ENCODE results near the gene NPY2R.

NPY2R gene, protein sequence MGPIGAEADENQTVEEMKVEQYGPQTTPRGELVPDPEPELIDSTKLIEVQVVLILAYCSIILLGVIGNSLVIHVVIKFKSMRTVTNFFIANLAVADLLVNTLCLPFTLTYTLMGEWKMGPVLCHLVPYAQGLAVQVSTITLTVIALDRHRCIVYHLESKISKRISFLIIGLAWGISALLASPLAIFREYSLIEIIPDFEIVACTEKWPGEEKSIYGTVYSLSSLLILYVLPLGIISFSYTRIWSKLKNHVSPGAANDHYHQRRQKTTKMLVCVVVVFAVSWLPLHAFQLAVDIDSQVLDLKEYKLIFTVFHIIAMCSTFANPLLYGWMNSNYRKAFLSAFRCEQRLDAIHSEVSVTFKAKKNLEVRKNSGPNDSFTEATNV

DNA sequence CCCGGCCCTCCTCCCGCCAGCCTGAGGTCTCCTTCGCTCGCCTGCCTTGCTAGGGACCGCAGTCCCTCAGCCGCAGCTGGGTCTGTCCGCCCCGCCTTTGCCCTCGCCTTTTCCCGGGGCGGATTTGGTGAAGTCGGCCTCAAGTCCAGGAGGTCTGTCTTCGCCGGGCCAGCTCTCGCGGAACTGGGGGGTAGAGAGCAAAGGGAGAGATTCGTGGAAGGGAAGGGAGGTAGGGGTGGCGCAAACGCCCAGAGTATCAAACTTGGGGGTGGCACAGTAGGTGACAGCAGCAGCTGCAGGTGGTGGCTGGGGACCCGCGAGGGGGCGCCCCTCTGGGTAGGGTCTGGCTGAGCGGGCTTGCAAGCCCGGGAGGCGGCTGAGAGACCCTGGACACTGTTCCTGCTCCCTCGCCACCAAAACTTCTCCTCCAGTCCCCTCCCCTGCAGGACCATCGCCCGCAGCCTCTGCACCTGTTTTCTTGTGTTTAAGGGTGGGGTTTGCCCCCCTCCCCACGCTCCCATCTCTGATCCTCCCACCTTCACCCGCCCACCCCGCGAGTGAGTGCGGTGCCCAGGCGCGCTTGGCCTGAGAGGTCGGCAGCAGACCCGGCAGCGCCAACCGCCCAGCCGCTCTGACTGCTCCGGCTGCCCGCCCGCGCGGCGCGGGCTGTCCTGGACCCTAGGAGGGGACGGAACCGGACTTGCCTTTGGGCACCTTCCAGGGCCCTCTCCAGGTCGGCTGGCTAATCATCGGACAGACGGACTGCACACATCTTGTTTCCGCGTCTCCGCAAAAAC, at the start of gene NPY2R:
Gene NPY2R, plus strand, starts transcription at position 379 of the 797 bp plus-strand sequence. CDS start 5,304 bp downstream, outside the sequence.
- no peak for DNase-seq

DNA sequence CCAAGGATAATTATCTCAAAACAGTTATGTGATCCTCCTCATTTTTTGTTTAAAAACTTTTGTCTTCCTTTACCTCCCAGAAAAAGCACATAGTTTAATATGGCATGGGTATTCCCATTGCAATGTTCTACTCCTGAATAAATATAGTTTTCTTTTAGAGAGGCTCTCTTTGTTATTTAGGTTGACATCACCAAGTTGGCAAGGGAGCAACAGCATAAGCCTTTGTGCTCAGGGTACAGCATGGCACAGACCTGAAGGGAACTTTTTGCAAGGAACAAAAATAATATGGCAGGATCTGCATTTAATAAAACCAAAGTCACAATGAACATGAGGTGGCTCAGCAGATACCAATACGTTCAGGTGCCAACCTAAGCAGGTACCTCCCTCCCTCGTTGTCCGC, 47.1 kb upstream of the NPY2R start:
- DNase-seq = no peak

DNA sequence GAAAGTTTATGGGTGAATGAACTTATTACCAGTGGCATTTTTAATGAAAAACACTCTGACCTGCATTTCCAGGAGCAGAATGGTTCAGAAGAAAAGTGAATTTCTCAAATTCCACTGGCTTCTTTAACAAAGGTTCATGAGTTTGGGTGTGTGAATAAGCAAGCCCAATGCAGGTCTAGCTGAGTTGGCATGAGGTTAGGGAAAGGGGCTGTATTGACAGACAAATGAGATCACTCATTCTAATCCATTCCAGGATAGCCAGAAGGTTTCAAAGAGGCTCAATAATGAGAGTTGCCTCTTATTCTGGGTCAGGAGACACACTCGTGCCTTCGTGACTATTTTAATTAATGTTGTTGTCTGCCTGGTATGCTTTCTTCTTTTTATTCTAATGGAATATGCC, 43.7 kb upstream of the NPY2R start:
- no peak for DNase-seq

DNA sequence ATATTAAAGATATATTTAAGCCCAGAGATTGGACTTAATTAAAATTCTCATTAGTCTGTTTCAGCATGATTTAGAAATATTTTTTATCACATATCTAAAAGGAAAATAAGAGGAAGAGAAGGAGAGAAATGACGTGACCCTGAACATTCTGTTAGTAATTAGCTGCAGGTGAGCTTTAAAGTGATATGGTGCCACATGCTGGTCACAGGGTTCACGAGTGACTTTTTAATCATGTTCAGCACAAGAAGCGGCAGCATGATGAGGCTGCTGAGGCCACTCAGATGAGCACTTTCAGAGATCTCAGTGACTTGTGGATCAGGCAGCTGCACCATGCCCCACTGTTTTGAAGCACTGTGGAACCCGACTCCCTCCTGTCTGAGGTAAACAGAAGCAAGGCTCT, 37.9 kb upstream of the NPY2R start:
- no peak for DNase-seq

DNA sequence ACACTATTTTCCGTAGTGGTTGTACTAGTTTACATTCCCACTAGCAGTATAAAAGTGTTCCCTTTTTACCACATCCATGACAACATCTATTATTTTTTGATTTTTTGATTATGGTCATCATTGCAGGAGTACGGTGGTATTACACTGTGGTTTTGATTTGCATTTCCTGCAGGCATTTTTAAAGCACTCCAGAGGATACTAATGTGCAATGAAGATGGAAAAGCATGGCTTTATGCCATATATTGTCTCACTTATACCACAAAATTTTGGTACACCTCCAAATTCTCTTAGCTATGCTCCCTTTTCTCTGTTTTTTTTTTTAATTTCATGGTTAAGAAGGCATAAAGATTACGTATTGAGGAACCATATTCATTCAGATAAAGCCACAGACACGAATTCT, 35.1 kb upstream of the NPY2R start:
- DNase-seq = no peak

DNA sequence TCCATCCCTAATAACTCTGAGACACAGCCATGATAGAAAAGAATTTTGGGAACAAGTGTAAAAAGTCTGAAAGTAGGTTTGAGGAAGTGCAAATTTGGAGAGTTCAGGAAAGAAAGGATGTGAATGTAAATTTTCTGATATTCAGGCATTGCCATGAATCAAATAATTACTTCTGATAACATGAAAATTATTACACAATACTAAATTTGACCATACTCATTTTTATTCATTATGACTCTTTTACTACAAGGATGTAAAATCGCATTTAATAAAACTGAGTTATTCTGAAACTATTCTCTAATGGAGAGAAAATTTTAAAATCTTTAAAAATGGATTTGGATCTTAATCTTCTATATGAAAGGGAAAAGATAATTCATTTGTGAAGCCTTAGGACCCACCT, 33.8 kb upstream of the NPY2R start:
- no peak for DNase-seq

DNA sequence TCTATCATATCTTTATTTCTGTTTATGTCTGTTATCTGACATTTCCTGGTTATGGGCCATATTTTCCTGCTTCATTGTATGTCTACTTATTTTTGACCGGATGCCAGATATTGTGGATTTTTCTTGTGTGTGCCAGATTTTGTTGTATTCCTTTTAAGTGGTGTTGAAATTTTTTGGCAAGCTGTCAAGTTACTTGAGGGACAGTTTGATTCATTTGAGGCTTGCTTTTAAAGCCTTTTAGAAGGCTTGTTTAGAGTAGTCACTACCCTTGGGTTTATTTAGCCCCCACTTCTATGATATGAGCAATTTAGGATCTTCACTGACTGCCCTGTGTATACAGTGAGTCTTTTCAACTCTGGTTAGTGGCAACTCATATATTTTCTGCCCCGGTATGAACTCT, 29.2 kb upstream of the NPY2R start:
- no peak for DNase-seq

DNA sequence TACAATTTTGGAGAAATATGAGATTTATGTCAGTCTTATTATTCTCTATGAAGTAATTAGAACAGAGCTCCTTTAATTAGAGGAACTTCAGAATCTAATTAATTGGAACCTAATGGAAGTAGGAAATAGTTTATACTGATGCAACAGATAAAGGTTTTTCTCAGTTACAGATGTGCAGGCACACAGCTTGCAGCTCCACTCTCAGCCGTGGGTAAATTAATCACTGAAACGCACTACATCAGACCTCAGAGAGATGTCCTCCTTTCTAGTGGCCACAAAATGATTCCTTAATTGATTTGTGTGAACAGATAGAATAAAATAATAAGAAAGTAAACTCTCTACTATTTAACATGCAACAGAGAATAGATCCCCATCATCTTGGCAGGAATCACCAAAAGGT, 21.5 kb upstream of the NPY2R start:
- no peak for DNase-seq

DNA sequence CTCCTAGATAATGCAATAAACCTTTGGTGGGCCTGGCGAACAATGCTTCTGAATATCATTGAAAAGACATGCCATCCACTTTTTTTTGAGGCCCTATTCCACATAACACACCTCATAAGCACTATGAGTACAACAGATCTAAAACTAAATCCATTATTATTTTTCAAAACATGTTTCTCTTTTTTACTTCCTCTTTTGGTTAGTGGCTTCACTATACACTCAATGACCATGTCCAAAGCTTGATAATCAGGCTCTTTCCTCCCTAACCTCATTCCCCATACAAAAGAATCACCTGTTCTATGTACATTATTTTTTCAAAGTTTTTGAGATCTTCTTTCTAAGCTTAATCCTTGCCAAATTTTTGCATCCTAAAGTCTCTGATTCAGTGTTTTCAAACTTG, 20.4 kb upstream of the NPY2R start:
- no peak for DNase-seq

DNA sequence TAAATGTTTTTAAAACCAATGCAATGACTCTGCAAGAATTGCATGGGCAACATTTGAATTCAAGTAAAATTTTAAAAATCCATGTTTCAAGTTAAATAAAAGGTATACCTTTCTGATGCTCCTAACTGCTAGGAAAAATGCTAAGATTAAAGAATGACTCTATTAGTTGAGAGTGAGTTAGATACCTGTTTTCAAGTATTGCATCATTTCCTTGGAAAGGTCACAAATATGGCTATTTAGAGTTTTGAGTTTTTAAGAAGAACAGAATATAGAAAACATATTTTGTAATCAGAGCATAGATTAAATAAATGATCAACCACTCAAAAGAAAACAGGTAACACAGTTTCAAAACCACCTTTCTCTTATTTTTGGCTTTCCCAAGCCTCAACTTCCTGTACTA, 18.3 kb upstream of the NPY2R start:
- no peak for DNase-seq

DNA sequence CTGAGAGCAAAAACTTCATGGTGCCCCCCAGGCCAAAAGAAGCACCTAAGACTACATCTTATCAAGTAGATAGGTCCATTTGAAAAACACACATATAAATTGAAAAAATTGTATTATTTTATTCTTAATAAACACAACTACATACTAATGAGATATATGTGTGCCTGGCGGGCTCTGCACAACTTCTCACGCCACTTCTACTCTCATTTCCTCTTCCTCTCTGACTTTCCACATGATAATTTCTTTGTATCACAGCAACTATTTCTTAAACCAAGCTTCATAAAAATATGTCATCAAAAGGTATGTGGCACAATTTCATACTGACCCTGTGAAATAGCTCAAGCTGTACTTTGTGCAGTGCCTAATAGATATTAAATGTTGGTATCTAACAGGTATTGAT, 10.7 kb upstream of the NPY2R start:
- DNase-seq = no peak

DNA sequence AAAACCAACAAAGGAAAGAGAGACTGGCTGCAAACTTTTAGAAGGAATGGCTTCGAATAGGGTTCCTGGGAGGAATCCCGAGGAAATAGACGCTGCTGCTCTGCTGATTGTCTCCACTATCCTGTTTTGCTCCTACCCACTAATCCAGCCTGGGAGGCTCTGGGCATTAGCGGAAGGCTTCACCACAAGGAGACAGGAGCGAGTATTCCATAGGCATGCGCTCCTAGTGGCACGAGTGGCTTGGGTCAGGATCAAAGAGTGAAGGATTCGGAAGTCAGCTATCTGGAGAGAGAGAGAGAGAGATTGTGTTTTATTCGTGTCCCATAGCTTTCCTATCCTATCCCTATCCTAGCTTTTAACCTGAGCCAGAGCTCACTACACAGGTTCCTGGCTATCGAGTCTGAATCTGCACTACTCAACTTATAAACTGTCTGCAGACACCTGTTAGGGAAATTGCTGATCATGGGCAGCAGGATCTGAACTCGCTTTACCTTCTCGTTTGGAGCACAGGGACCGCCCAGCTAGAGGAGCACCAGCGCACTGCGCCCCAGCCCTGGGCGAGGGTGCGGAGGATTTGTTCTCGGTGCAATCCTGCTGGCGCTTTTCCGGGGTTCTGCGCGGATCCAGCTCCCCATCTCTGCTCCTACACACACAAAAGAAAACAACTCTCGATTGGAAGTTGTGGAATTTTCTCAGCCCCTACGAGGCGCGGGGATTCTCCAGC, 740 bp upstream of the NPY2R start:
- no peak for DNase-seq

DNA sequence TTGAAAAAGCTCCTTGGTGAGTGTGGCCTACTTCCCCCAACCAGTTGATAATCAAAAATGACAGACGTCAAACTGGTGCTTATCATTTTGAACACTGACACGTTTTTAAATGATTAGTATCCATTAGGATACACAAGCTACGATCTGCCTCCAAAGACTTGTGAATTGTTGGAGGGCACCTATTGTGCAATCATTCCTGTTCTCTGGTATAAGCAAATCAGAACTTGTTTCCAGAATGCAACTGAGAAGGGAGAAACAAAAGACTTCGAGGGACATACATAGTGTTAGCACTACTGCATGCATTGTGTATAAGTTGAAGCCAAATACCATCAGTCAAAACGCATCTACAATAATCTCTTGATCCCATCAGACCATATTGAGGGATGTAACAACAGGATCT, 11.6 kb downstream of the NPY2R start:
- DNase-seq = no peak

DNA sequence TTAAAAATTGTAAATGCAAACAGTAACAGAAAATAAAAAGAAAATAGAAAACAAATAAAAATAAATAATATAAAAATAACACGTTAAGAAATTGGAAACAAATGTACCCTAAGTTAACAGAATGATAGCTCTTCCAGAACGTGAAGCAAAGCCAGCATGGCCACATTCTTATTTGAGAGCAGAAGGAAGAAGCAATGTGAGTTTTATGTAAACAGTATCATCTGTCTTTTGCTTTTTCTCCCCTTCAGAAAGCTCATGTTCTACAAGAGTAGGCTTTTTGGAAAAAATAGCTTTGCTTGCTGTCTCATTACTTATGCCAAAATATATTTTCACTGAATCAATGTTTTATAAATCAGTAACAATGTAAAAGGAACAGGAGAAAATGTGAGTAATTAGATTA, 18.7 kb downstream of the NPY2R start:
- no peak for DNase-seq

DNA sequence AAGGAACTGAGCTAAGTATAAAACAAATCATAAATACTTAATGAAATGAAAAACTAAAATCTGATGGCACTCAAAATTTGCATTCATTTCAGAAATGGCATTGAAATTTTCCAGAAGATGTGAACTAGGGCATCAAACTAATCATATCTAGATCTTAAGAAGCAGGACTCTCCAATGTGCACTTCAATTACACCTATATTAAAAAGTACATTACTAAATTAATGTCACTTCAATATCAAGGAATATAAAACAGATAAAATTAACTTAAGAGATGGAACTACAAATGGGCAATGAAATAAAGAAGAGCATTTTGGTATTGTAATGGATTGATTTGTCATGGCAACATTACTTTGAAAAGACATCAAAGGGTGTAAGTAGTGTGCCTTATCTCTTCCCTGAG, 20.3 kb downstream of the NPY2R start:
- no peak for DNase-seq

DNA sequence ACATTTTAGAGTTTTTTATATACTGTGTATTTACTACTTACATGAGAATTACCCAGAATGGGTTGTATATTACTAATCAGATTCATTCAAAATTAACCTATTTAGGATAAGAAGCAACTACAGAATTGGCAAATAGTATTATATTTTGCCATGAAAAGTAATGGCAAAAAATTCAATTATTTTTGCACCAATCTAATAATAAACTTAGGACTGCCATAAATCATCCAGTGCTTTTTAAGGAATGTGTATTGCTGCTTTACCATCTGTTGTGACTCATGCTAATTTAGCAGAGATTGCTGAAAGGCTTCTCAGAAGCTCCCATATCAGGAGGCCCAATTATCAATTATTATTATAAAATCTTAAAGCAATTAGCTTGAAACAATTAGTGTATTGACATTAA, 24.0 kb downstream of the NPY2R start:
- DNase-seq = no peak

DNA sequence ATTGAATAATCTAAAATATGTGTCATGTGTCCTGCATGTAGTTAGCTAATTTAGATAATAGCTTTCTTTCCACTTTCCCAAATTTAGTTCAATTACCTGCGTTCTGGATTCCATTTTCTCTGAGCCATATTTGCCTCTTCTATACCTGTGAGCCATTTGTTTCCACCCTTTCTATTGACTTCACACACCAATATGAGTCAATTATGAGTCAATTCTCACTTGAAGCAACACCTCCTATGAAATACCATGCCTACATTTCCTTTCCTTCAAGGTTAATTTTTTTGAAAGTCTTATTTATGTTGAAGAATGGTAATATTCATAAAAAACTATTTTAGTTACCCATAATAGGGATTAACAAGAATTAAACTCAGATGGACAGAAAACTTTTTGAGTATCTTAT, 25.8 kb downstream of the NPY2R start:
- no peak for DNase-seq

DNA sequence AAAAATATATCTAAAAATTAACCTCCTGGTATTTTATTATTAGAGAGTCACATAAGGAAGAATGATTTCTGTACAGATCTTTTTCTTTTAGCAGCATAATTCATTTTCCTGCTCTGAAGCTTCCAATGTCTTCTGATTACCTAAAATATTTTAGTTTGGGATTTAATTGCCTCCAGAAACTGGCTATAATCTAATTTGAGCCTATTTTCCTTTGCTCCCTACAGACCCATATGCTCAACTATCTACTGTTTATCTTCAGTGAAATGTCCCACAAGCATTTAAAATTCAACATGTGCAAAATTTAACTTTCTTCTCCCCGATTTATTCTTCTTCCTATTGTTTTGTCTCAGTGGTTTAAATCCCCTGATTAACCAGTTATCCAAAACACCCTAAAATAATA, 29.1 kb downstream of the NPY2R start:
- DNase-seq = no peak

DNA sequence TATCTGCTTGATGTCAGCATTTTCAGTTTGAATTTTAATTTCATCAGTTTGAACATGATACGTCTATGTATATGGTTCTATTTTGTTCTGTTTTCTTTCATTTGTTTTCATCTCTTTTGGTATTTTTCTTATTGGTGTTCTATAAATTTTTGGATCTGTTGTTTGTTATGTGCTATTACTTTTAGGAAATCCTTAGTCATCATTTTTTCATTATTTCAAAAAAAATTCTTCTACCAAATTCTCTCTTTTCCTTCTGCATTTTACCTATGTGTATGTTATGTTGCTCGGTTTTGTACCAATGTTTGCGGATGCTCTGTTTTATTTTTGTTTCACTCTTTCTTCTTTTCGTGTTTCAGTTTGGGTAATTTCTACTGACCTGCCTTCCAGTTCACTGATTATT, 32.8 kb downstream of the NPY2R start:
- no peak for DNase-seq

DNA sequence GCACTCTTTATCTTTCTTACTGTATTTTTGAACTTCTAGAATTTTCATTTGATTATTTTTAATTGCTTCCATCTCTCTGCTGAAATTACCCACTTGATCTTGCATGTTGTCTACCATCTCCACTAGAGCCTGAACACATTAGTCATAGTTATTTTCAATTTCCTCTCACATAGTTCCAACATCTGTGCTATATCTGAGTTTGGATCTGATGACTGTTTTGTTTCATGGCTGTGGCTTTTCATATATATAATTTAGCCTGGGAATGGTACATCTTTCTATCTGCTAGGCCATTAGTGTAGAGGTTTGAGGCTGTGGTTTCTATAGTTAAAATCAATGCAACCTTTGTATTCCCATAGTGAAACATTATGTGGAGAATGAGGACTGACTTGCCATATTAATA, 33.2 kb downstream of the NPY2R start:
- DNase-seq = no peak

DNA sequence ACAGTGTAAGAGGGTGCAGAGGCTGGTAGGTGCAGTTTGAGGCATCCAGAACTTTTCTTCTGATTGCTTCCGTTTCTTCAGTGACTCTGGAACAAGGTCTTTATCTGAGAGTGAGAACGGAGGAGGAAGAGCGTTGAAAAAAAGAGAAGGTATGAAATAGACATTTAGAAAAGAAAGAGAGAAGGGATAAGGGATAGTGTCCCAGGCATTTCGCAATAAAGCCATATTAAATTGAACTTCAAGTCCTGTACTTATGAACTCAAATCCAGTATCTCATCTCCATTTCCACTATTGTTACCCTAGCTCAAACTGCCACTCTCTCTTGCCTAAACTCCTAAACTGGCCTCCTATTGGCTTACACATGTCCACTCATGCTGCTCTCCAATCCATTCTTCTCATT, 36.7 kb downstream of the NPY2R start:
- DNase-seq = no peak

DNA sequence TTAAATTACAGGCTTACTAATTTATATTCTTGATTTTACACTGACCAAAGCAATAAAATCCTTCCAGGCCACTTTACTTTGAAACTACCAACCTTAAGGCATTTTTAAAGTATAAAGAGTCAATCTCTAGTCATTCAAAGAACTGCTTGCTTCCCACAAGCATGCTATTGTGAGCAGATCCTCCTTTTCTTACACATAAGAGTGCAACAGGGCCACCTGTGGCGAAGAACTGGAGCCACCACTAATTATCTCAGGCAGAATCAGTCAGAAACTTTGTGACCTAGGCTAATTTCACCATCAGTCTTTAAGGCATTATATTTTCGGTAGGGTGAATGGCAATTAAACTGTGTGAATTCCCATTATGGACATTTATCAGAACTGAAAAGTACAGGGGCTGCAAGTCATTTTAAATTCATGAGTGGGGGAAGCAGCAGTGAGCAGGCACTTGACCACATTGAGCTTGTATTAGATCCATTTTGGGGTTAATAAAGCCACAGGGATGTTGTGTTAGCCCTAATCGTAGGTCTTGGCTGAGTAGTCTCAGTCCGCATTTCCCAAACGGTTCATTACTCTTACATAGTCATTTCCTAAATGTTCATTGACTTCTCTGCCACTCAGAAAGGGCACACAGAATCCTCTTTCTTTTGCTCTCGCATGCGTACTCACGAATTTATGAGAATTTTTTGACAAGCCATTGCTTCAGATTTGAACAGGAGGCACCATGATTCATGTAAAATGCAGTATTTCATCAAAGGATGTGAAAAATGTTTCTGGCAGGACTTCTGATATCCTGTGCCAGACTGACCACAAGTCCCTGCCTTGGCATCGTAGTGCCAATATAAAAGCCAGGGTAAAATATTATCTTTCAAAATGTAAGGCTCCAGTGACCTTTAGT, 39.8 kb downstream of the NPY2R start:
- DNase-seq = no peak

All from DMS153 (cell line).